H1 (cell line): ENCODE data around the gene SMG1. TPM values are rescaled to one million over a fixed set of nuclear protein-coding genes. Genes with fewer than 3 reads are reported as not detected.

Experiments used
- CTCF ChIA-PET: fragments of 300-600 bp; sonication (Branson Sonifier 250); formaldehyde crosslinking; loops from one replicate; lab custom pipeline; 2021; ENCODE audit not compliant: partially characterized antibody; lab: Charles Lee
- POLR2A ChIA-PET: fragments of 300-600 bp; sonication (Branson Sonifier 250); formaldehyde crosslinking; loops from one replicate; lab custom pipeline; 2021; ENCODE audit warnings: inconsistent platforms; ENCODE audit not compliant: partially characterized antibody; lab: Charles Lee
- DNase-seq, 2 experiments: peaks; one replicate each; pipeline versions ENCODE4 v3.0.0 to v3.0.0-alpha.2; 2010 to 2022; ENCODE audit warnings: low spot score in 2 of 2, low read depth in 1 of 2, mixed read lengths in 1 of 2
- FAIRE-seq: peaks from 2 replicates; lab custom pipeline; 2011; peaks lifted over from hg19 to GRCh38; lab: Jason Lieb, UNC
- H2AFZ ChIP-seq: 2 replicates; pipeline ENCODE4 v1.8.1; 2012; ENCODE audit warnings: low read length, inconsistent platforms
- H2AK5ac ChIP-seq: 2 replicates; pipeline ENCODE4 v1.6.1; 2013; ENCODE audit warnings: low read depth, low read length
- H2BK120ac ChIP-seq: replicated peaks from 2 replicates; pipeline ENCODE3; 2013; ENCODE audit warnings: low read depth, low read length, inconsistent platforms
- H2BK12ac ChIP-seq: 2 replicates; pipeline ENCODE4 v1.6.1; 2013; ENCODE audit warnings: low read depth, low read length
- H2BK15ac ChIP-seq: 2 replicates; pipeline ENCODE4 v1.6.1; 2013; ENCODE audit warnings: low read length
- H2BK20ac ChIP-seq: 2 replicates; pipeline ENCODE4 v1.6.1; 2013; ENCODE audit warnings: low read length
- H2BK5ac ChIP-seq: 2 replicates; pipeline ENCODE4 v1.6.1; 2013; ENCODE audit warnings: low read depth, low read length
- H3K14ac ChIP-seq: 2 replicates; pipeline ENCODE4 v1.6.1; 2013; ENCODE audit warnings: inconsistent platforms; ENCODE audit not compliant: insufficient read length
- H3K18ac ChIP-seq: 2 replicates; pipeline ENCODE4 v1.6.1; 2013; ENCODE audit warnings: low read length; ENCODE audit errors: extremely low read depth
- H3K23ac ChIP-seq: 2 replicates; pipeline ENCODE4 v1.6.1; 2013; ENCODE audit warnings: inconsistent platforms; ENCODE audit not compliant: insufficient read length
- H3K23me2 ChIP-seq: 2 replicates; pipeline ENCODE4 v1.6.1; 2013; ENCODE audit warnings: low read depth, low read length
- H3K27ac ChIP-seq: 2 replicates; pipeline ENCODE4 v1.6.1; 2011; ENCODE audit warnings: low read depth, low read length, inconsistent platforms
- H3K27me3 ChIP-seq, 4 experiments: replicated peaks in 1 of 4; 1 replicate in 1 of 4; 2 replicates in 3 of 4; pipeline versions ENCODE4 v1.6.1 to v1.8.1; 2011 to 2013; ENCODE audit warnings: low read length in 3 of 4, mild to moderate bottlenecking in 3 of 4, inconsistent platforms in 2 of 4, mixed read lengths in 2 of 4, moderate library complexity in 1 of 4; ENCODE audit not compliant: control insufficient read depth in 3 of 4, insufficient read depth in 3 of 4; ENCODE audit errors: extremely low read depth in 1 of 4
- H3K36me3 ChIP-seq, 4 experiments: 2 replicates each; pipeline versions ENCODE4 v1.6.1 to v1.8.1; 2011 to 2013; ENCODE audit warnings: mild to moderate bottlenecking in 4 of 4, low read length in 3 of 4, moderate library complexity in 2 of 4, control low read depth in 1 of 4, inconsistent platforms in 1 of 4; ENCODE audit not compliant: insufficient read depth in 4 of 4, control insufficient read depth in 2 of 4
- H3K4ac ChIP-seq: replicated peaks from 2 replicates; pipeline ENCODE3; 2013; ENCODE audit warnings: low read length, low read depth, mixed read lengths, inconsistent platforms; ENCODE audit not compliant: insufficient read length
- H3K4me1 ChIP-seq, 4 experiments: replicated peaks in 1 of 4; 1 replicate in 1 of 4; 2 replicates in 3 of 4; pipeline versions ENCODE4 v1.6.1 to v1.8.1; 2011 to 2013; ENCODE audit warnings: low read length in 3 of 4, inconsistent platforms in 2 of 4, mixed read lengths in 1 of 4; ENCODE audit not compliant: insufficient read depth in 4 of 4, control insufficient read depth in 3 of 4
- H3K4me2 ChIP-seq, 2 experiments: 2 replicates each; pipeline versions ENCODE4 v1.6.1 to v1.8.1; 2011 to 2013; ENCODE audit warnings: low read depth in 2 of 2, low read length in 2 of 2, control low read depth in 1 of 2, inconsistent platforms in 1 of 2, mild to moderate bottlenecking in 1 of 2; ENCODE audit not compliant: insufficient read depth in 1 of 2
- H3K4me3 ChIP-seq, 4 experiments: fragments of 200-600, 300-600 bp in 1 of 4; sonication (generic), shearing (Covaris generic), sonication (Bioruptor Twin) in 1 of 4; 2 replicates each; pipeline versions ENCODE4 v1.5.1 to v1.8.1; 2011 to 2016; ENCODE audit warnings: low read length in 4 of 4, low read depth in 3 of 4, control low read depth in 2 of 4, inconsistent platforms in 2 of 4, mild to moderate bottlenecking in 2 of 4, mixed read lengths in 1 of 4, moderate library complexity in 1 of 4; ENCODE audit not compliant: insufficient read depth in 2 of 4; ENCODE audit errors: extremely low read depth in 1 of 4
- H3K56ac ChIP-seq: replicated peaks from 2 replicates; pipeline ENCODE3; 2013; ENCODE audit warnings: low read depth, mild to moderate bottlenecking, mixed read lengths, low read length, inconsistent platforms; ENCODE audit not compliant: insufficient read length
- H3K79me1 ChIP-seq: 2 replicates; pipeline ENCODE4 v1.6.1; 2013; ENCODE audit warnings: low read depth, low read length, control low read depth
- H3K79me2 ChIP-seq, 2 experiments: 2 replicates each; pipeline versions ENCODE4 v1.6.1 to v1.8.1; 2012 to 2013; ENCODE audit warnings: low read length in 2 of 2, mild to moderate bottlenecking in 2 of 2, inconsistent platforms in 1 of 2; ENCODE audit not compliant: insufficient read depth in 2 of 2, control insufficient read depth in 1 of 2
- H3K9ac ChIP-seq, 4 experiments: replicated peaks in 1 of 4; 1 replicate in 1 of 4; 2 replicates in 3 of 4; pipeline versions ENCODE4 v1.6.1 to v1.8.1; 2011 to 2013; ENCODE audit warnings: low read depth in 3 of 4, low read length in 3 of 4, control low read depth in 2 of 4, mild to moderate bottlenecking in 2 of 4, moderate library complexity in 2 of 4, inconsistent platforms in 1 of 4; ENCODE audit errors: extremely low read depth in 1 of 4
- H3K9me3 ChIP-seq, 2 experiments: 2 replicates each; pipeline versions ENCODE4 v1.6.1 to v1.8.1; 2012 to 2013; ENCODE audit warnings: mild to moderate bottlenecking in 2 of 2, moderate library complexity in 2 of 2, control low read depth in 1 of 2, inconsistent platforms in 1 of 2, low read depth in 1 of 2, low read length in 1 of 2, mixed read lengths in 1 of 2; ENCODE audit not compliant: insufficient read depth in 2 of 2
- H4K20me1 ChIP-seq, 2 experiments: replicated peaks in 1 of 2; 2 replicates each; pipeline versions ENCODE3 to v1.8.1; 2011 to 2013; ENCODE audit warnings: inconsistent platforms in 2 of 2, low read length in 2 of 2, mild to moderate bottlenecking in 1 of 2; ENCODE audit not compliant: insufficient read depth in 2 of 2, control insufficient read depth in 1 of 2
- H4K5ac ChIP-seq: 2 replicates; pipeline ENCODE4 v1.6.1; 2013; ENCODE audit warnings: low read length, low read depth, mixed read lengths, inconsistent platforms; ENCODE audit not compliant: insufficient read length
- H4K8ac ChIP-seq: 2 replicates; pipeline ENCODE4 v1.8.0; 2013; ENCODE audit warnings: mild to moderate bottlenecking, moderate library complexity, low read length, inconsistent platforms; ENCODE audit not compliant: insufficient read depth; ENCODE audit errors: extremely low read depth
- H4K91ac ChIP-seq: replicated peaks from 2 replicates; pipeline ENCODE3; 2013; ENCODE audit warnings: low read length, mixed read lengths, inconsistent platforms; ENCODE audit not compliant: insufficient read length
- BCL11A ChIP-seq, 2 experiments: IDR thresholded peaks; one replicate each; pipeline ENCODE4 v1.6.1; 2011; ENCODE audit warnings: low read depth in 2 of 2, low read length in 2 of 2, mild to moderate bottlenecking in 2 of 2
- CHD1 ChIP-seq: IDR thresholded peaks from 2 replicates; pipeline ENCODE4 v1.6.1; 2012; ENCODE audit warnings: low read depth, low read length, improper control_type of control experiment
- EZH2 ChIP-seq: fragments of 200-600 bp; sonication (generic); IDR thresholded peaks from 2 replicates; pipeline ENCODE4 v1.7.1; 2012; ENCODE audit warnings: low read depth, mild to moderate bottlenecking, moderate library complexity, low read length, inconsistent platforms; ENCODE audit not compliant: severe bottlenecking
- GTF2F1 ChIP-seq: IDR thresholded peaks from 2 replicates; pipeline ENCODE4 v1.6.1; 2012; ENCODE audit warnings: low read depth, low read length, improper control_type of control experiment, borderline replicate concordance
- JUN ChIP-seq: IDR thresholded peaks from 2 replicates; pipeline ENCODE4 v1.6.1; 2011; ENCODE audit warnings: low read depth, mild to moderate bottlenecking, improper control_type of control experiment, low read length
- NRF1 ChIP-seq: IDR thresholded peaks from 2 replicates; pipeline ENCODE4 v1.6.1; 2011; ENCODE audit warnings: mild to moderate bottlenecking, low read depth, low read length, improper control_type of control experiment
- POLR2AphosphoS5 ChIP-seq: IDR thresholded peaks from 2 replicates; pipeline ENCODE4 v1.6.1; 2011; ENCODE audit warnings: low read depth, low read length
- SIRT6 ChIP-seq: IDR thresholded peaks from one replicate; pipeline ENCODE4 v1.7.1; 2012; ENCODE audit warnings: low read length, inconsistent platforms
- SIX5 ChIP-seq: IDR thresholded peaks from 2 replicates; pipeline ENCODE4 v1.6.1; 2011; ENCODE audit warnings: mild to moderate bottlenecking, low read depth, low read length
- SP2 ChIP-seq: IDR thresholded peaks from 2 replicates; pipeline ENCODE4 v1.6.1; 2012; ENCODE audit warnings: mild to moderate bottlenecking, low read length, inconsistent platforms
- ZNF274 ChIP-seq: IDR thresholded peaks from 2 replicates; pipeline ENCODE4 v1.7.0; 2012; ENCODE audit warnings: low read length, borderline replicate concordance; ENCODE audit errors: extremely low read depth
- WGBS, 2 experiments: shearing (Covaris generic) in 1 of 2; methylation state at CpG; one replicate each; pipeline versions ENCODE4 v1.1.6 to v1.1.7; 2013 to 2015; ENCODE audit warnings: low lambda C conversion rate in 2 of 2, mixed read lengths in 2 of 2, inconsistent platforms in 1 of 2, low coverage in 1 of 2, missing lambda C conversion rate in 1 of 2; ENCODE audit not compliant: insufficient replicate concordance in 2 of 2, insufficient coverage in 1 of 2, insufficient read length in 1 of 2; ENCODE audit errors: extremely low coverage in 1 of 2, missing lambda C conversion rate in 1 of 2; 5-methylcytosine and 5-hydroxymethylcytosine counted together
- polyA plus RNA-seq, 7 experiments: library from polyadenylated mRNA; depleted of rRNA in 3 of 7; stranded (reverse) in 5 of 7; unstranded in 2 of 7; fragments of >200 nt in 5 of 7; fragments of 200-250 nt in 2 of 7; gene quantifications; 1 replicate in 5 of 7; 2 replicates in 1 of 7; 4 replicates in 1 of 7; pipeline versions ENCODE4 v1.2.1 to v1.2.3, GENCODE V29; 2011 to 2013; ENCODE audit warnings: missing spikeins in 2 of 7, mixed read lengths in 2 of 7
- total RNA-seq: library from RNA; stranded (reverse); fragmentation: NEBNext Ultra II Directional; extraction: Animal tissue kit (Norgen Biotek cat#: 25700); gene quantifications from 2 replicates; pipeline ENCODE4 v1.2.1, GENCODE V29; 2021

SMG1 gene
- total and polyA plus RNA-seq, 2 of the 8 experiments (the other 6 are each of a cell fraction or from before 2014, with no cell fraction given) = 14.9 to 90.6 TPM

GRCh38 chr16:18936727-18937340 lies 10.6 kb upstream of the SMG1 start:
- WGBS, 2 experiments = 86% methylated on average over 7 of the region's 7 CpGs; no CpG with 5 or more reads in 1 of the 2 experiments
- Histone ChIP-seq H3K4me1 (peaks cover 0 to 2% (median 0%) of the 10 kb centered on the region in 4 experiments; a peak in 1 of 7 replicates), H3K36me3 (no peaks in the 10 kb centered on the region), H3K79me1 (no peaks in the 10 kb centered on the region), H3K14ac (no peak overlapping the region), H2BK15ac (no peak overlapping the region), H3K9ac (no peak overlapping the region), H4K8ac (no peak overlapping the region), H3K18ac (no peak overlapping the region), H3K23ac (no peak overlapping the region), H3K56ac (no peak overlapping the region), H3K4ac (no peak overlapping the region), H3K4me2 (no peak overlapping the region), H3K4me3 (no peak overlapping the region), H2BK5ac (no peak overlapping the region), H4K5ac (no peak overlapping the region), H2BK20ac (no peak overlapping the region), H3K27ac (no peak overlapping the region), H4K20me1 (no peaks in the 10 kb centered on the region), H3K79me2 (no peaks in the 10 kb centered on the region), H2AK5ac (no peak overlapping the region), H3K27me3 (no peaks in the 10 kb centered on the region), H2BK12ac (no peak overlapping the region), H3K23me2 (no peaks in the 10 kb centered on the region), H4K91ac (no peak overlapping the region), H2AFZ (no peak overlapping the region), H2BK120ac (no peak overlapping the region), H3K9me3 (no peaks in the 10 kb centered on the region)
- FAIRE-seq = no peak
- TF ChIP-seq EZH2 = no peak
- no peak for TF ChIP-seq SP2
- no peak for TF ChIP-seq BCL11A (IDR thresholded peaks at IDR 0.05; ENCODE audit: low read depth in 2 of 2, low read length in 2 of 2)
- TF ChIP-seq CHD1 = no peak
- no peak for TF ChIP-seq SIX5
- no peak for TF ChIP-seq NRF1
- no peak for TF ChIP-seq POLR2AphosphoS5
- TF ChIP-seq SIRT6 = no peak
- TF ChIP-seq JUN = no peak
- no peak for TF ChIP-seq ZNF274
- no peak for TF ChIP-seq GTF2F1
- POLR2A ChIA-PET = interaction anchor here (0.7 to 1.0 kb wide), 2 partner anchors 11 to 148 kb away, joined by 3 read pairs; partner anchors contain the start of gene SMG1
- CTCF ChIA-PET = interaction anchor here (1.4 kb wide), 1 partner anchor 9 kb away, joined by 5 read pairs; no protein-coding TSS in a partner anchor
- DNase-seq = no peak
